Measurements from ENCODE around the gene TMEM47. TPM values are rescaled to one million over a fixed set of nuclear protein-coding genes. Genes with fewer than 3 reads are reported as not detected.
A peak's percentile ranks its signal among the peaks of the same experiment; 100 is the strongest.

The TMEM47 gene
- total and polyA plus RNA-seq, 9 of the 15 experiments (the other 6 are each of a cell fraction or from before 2014, with no cell fraction given) = 0.03 to 0.04 (median 0.03) TPM; not detected in 6

- CTCF ChIA-PET (ENCODE audit: low intra/inter-chr PET ratio) = no interaction called here
- H3K36me3 ChIP-seq (ENCODE audit: control insufficient read depth, insufficient read depth, low read length) = no peaks in the 10 kb centered on the region
- H3K27me3 ChIP-seq (ENCODE audit: control insufficient read depth in 2 of 2, insufficient read depth in 2 of 2, low read length in 2 of 2) = no peaks in the 10 kb centered on the region
- ATAC-seq = no peak
- in situ Hi-C loops (cut with MboI) (no loop called here), intact Hi-C loops (cut with micrococcal nuclease) (no loop called here)
- no peaks in the 10 kb centered on the region for H3K79me2 ChIP-seq (ENCODE audit: control insufficient read depth, insufficient read depth, low read length)
- H3K9me1 ChIP-seq (ENCODE audit: control insufficient read depth, insufficient read depth, low read length) = no peaks in the 10 kb centered on the region
- DNase-seq (ENCODE audit: extremely low read depth in 1 of 4, low spot score in 3 of 4) = no peak
- H3K4me1 ChIP-seq (replicated peaks in 1 of 2; ENCODE audit: control insufficient read depth in 2 of 2, insufficient read depth in 2 of 2, low read length in 2 of 2) = no peaks in the 10 kb centered on the region
- no peaks in the 10 kb centered on the region for H4K20me1 ChIP-seq (replicated peaks; ENCODE audit: control insufficient read depth, insufficient read depth, low read length)
- no peak for FAIRE-seq
- no peak overlapping the region for H3K4me3 ChIP-seq
- WGBS (ENCODE audit: insufficient coverage, low coverage, missing lambda C conversion rate) = 7% methylated on average over 3 of the region's 3 CpGs
- TF ChIP-seq ZHX1 (conservative IDR thresholded peaks at IDR 0.05; ENCODE audit: low read length) = no peak
- TF ChIP-seq POU5F1 (IDR thresholded peaks at IDR 0.05; ENCODE audit: borderline replicate concordance, low read depth, low read length, partially characterized antibody) = no peak
- peak; percentile 63; the same call in 1 of the 2 replicates for TF ChIP-seq C11orf30 (IDR thresholded peaks at IDR 0.05; ENCODE audit: low read depth)
- peak; percentile 97 for TF ChIP-seq MAFK (IDR thresholded peaks at IDR 0.05; ENCODE audit: low read length)
- peak; percentile 78 for TF ChIP-seq ZNF316 (IDR thresholded peaks at IDR 0.05)
- no peak for TF ChIP-seq ZNF778 (CRISPR knock-in tag; IDR thresholded peaks at IDR 0.05)
- peak; percentile 94 for TF ChIP-seq MAFF (IDR thresholded peaks at IDR 0.05; ENCODE audit: low read length)
- peak; percentile 77 for TF ChIP-seq MAFG (tag; conservative IDR thresholded peaks at IDR 0.05)
- TF ChIP-seq ZNF644 (tag; IDR thresholded peaks at IDR 0.05; ENCODE audit: low read depth) = no peak
- no peak overlapping the region for H3K27ac ChIP-seq (ENCODE audit: extremely low read depth, low read depth, low read length)
- POLR2A ChIA-PET = no interaction called here
- H2AFZ ChIP-seq (ENCODE audit: low read depth, low read length) = no peak overlapping the region
- H3K9ac ChIP-seq (ENCODE audit: insufficient read depth in 1 of 2, low read depth in 2 of 2, low read length in 2 of 2) = no peak overlapping the region
- no peaks in the 10 kb centered on the region for H3K9me3 ChIP-seq (replicated peaks; ENCODE audit: control insufficient read depth, insufficient read depth, low read depth, low read length)
- no TSS peak for BruUV-seq (replicated peaks)
- H3K4me2 ChIP-seq (ENCODE audit: insufficient read depth, low read length) = no peak overlapping the region
These were observed 24.7 kb downstream of the TMEM47 start for GRCh38 chrX:34632384-34632783.

Measured in K562 (cell line).